OCI-LY7 (cell line): Measurements from ENCODE around the gene GADD45B. TPM values are rescaled to one million over a fixed set of nuclear protein-coding genes. Genes with fewer than 3 reads are reported as not detected.

Experiments
- BruUV-seq: library from RNA; stranded (reverse); fragments of 400-500 nt; replicated peaks from 2 replicates; lab custom pipeline; 2021; lab: Mats Ljungman, UMichigan
- CTCF ChIA-PET: fragments of 300-600 bp; sonication (Branson Sonifier 250); formaldehyde crosslinking; loops from one replicate; lab custom pipeline; 2022; ENCODE audit warnings: antibody characterized with exemption; ENCODE audit not compliant: unreplicated experiment; lab: Charles Lee
- POLR2A ChIA-PET: fragments of 300-600 bp; sonication (Branson Sonifier 250); formaldehyde crosslinking; loops from one replicate; lab custom pipeline; 2022; ENCODE audit warnings: antibody characterized with exemption; lab: Charles Lee
- DNase-seq: peaks from one replicate; pipeline ENCODE4 v3.0.0-alpha.2; 2015; ENCODE audit warnings: low spot score
- H2AFZ ChIP-seq: fragments of 200-600 bp; sonication (generic), shearing (Covaris generic); 2 replicates; pipeline ENCODE4 v1.6.1; 2014; ENCODE audit warnings: mild to moderate bottlenecking, antibody characterized with exemption, low read length, moderate library complexity
- H3K27ac ChIP-seq: fragments of 200-600 bp; sonication (generic); 2 replicates; pipeline ENCODE4 v1.5.1; 2014; ENCODE audit warnings: mixed run types, low read depth, mild to moderate bottlenecking, moderate library complexity, low read length, inconsistent platforms; ENCODE audit not compliant: poor library complexity, severe bottlenecking
- H3K36me3 ChIP-seq: fragments of 200-600 bp; sonication (generic); 2 replicates; pipeline ENCODE4 v1.6.1; 2014; ENCODE audit warnings: mild to moderate bottlenecking, antibody characterized with exemption, low read length, moderate library complexity, mixed read lengths; ENCODE audit not compliant: insufficient read depth
- H3K4me1 ChIP-seq: fragments of 200-600 bp; sonication (generic); 2 replicates; pipeline ENCODE4 v1.5.1; 2014; ENCODE audit warnings: mild to moderate bottlenecking, low read length; ENCODE audit not compliant: insufficient read depth, poor library complexity, severe bottlenecking
- H3K4me2 ChIP-seq: fragments of 200-600 bp; sonication (generic); 2 replicates; pipeline ENCODE4 v1.6.1; 2014; ENCODE audit warnings: mild to moderate bottlenecking, low read length
- H3K4me3 ChIP-seq: fragments of 200-600 bp; sonication (generic); 2 replicates; pipeline ENCODE4 v1.5.1; 2014; ENCODE audit warnings: mild to moderate bottlenecking, low read depth, low read length; ENCODE audit not compliant: poor library complexity, severe bottlenecking
- H3K79me2 ChIP-seq: fragments of 200-600 bp; sonication (generic); 2 replicates; pipeline ENCODE4 v1.6.1; 2016; ENCODE audit warnings: low read depth, mild to moderate bottlenecking, low read length, moderate library complexity, mixed read lengths; ENCODE audit not compliant: insufficient read depth
- H3K9me2 ChIP-seq: fragments of 200-600 bp; sonication (generic); 2 replicates; pipeline ENCODE4 v1.6.1; 2016; ENCODE audit warnings: mild to moderate bottlenecking, low read length, mixed read lengths; ENCODE audit not compliant: insufficient read depth
- H3K9me3 ChIP-seq: fragments of 200-600 bp; sonication (generic); 2 replicates; pipeline ENCODE4 v1.6.1; 2014; ENCODE audit warnings: mild to moderate bottlenecking, mixed run types, low read length, mixed read lengths
- H4K20me1 ChIP-seq: fragments of 200-600 bp; sonication (generic); 2 replicates; pipeline ENCODE4 v1.6.1; 2014; ENCODE audit warnings: mild to moderate bottlenecking, antibody characterized with exemption, low read length, moderate library complexity, mixed read lengths; ENCODE audit not compliant: insufficient read depth
- EZH2phosphoT487 ChIP-seq: fragments of 200-600 bp; sonication (generic); IDR thresholded peaks from 2 replicates; pipeline ENCODE4 v1.6.1; 2018; ENCODE audit warnings: low read depth, borderline replicate concordance, mild to moderate bottlenecking, mixed run types, antibody characterized with exemption, low read length, moderate library complexity, mixed read lengths
- intact Hi-C: fragments of 100-400 bp; cut with micrococcal nuclease; formaldehyde crosslinking; loops from one replicate; pipeline ENCODE4 v1.10.0; 2022; ENCODE audit not compliant: unreplicated experiment
- total RNA-seq, 2 experiments: library from RNA; depleted of rRNA in 1 of 2; stranded (reverse); fragments of >200 nt in 1 of 2; shearing (Covaris generic) in 1 of 2; gene quantifications; 2 replicates each; pipeline ENCODE4 v1.2.3, GENCODE V29; 2014 to 2022
- TF ChIP-seq, protein P1 (sequence below): fragments of 200-600 bp; sonication (generic); conservative IDR thresholded peaks from 2 replicates; pipeline ENCODE4 v1.5.1; 2014; ENCODE audit warnings: mild to moderate bottlenecking, antibody characterized with exemption, low read length, moderate library complexity, mixed read lengths

Gene GADD45B
- total RNA-seq, 2 experiments from 2014 or later = 40.5 to 98.4 TPM

DNA sequence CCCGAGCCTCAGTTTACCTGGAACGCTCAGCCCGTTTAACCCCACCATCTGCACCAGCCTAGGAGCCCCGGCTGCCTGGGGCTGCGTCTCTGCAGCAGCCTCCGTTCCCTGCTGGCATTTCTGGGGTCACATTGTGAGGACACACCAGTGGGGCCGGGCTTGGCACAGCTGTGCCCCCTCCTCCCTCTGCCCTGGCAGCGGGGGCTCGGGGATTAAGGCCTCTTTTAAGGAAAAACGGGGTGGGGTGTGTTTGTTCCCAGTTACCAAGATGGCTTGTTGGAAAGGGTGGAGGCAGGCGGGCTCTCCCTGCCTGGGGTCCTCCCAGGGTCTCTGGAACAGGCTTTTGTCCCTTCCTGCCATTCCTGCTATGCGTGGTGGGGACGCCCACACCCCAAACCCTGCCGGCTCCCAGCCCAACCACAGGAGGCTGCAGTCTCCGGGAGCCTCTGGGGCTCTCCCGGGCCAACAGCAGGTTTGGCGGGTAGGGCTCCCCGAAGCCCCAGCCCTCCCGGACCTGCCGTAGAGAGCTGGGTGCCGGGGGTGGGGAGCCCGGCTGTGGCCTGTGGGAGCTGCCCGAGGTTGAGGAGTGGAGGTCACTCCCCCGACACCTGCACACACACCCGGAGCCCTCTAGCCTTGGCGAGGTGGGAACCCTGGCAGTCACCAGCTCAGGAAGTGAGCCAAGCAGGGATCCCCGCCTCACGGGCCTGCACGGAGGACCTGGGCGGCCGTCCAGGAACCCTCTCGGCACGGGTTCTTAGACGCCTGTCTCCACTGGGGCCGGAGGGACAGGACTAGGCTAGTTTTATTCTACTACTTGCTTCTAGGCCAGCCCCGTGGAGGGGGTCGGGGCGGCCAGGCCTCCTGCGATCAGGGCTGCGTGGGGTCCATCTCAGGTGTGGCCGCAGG lies 36.9 kb downstream of the GADD45B start:
- BruUV-seq = no TSS peak
- no peaks in the 10 kb centered on the region for H3K36me3 ChIP-seq
- no peaks in the 10 kb centered on the region for H3K9me2 ChIP-seq
- H3K27ac ChIP-seq = no peak overlapping the region
- H3K4me1 ChIP-seq = peaks cover 3% of the 10 kb centered on the region
- ChIA-PET CTCF (no interaction called here), POLR2A (no interaction called here)
- H3K79me2 ChIP-seq = no peaks in the 10 kb centered on the region
- no peak overlapping the region for H2AFZ ChIP-seq
- TF ChIP-seq, protein P1, sequence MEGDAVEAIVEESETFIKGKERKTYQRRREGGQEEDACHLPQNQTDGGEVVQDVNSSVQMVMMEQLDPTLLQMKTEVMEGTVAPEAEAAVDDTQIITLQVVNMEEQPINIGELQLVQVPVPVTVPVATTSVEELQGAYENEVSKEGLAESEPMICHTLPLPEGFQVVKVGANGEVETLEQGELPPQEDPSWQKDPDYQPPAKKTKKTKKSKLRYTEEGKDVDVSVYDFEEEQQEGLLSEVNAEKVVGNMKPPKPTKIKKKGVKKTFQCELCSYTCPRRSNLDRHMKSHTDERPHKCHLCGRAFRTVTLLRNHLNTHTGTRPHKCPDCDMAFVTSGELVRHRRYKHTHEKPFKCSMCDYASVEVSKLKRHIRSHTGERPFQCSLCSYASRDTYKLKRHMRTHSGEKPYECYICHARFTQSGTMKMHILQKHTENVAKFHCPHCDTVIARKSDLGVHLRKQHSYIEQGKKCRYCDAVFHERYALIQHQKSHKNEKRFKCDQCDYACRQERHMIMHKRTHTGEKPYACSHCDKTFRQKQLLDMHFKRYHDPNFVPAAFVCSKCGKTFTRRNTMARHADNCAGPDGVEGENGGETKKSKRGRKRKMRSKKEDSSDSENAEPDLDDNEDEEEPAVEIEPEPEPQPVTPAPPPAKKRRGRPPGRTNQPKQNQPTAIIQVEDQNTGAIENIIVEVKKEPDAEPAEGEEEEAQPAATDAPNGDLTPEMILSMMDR = no peak
- no peak for TF ChIP-seq EZH2phosphoT487
- no peaks in the 10 kb centered on the region for H4K20me1 ChIP-seq
- no peak for DNase-seq
- H3K4me2 ChIP-seq = no peak overlapping the region
- intact Hi-C loops = no loop called here
- no peaks in the 10 kb centered on the region for H3K9me3 ChIP-seq
- no peak overlapping the region for H3K4me3 ChIP-seq

DNA sequence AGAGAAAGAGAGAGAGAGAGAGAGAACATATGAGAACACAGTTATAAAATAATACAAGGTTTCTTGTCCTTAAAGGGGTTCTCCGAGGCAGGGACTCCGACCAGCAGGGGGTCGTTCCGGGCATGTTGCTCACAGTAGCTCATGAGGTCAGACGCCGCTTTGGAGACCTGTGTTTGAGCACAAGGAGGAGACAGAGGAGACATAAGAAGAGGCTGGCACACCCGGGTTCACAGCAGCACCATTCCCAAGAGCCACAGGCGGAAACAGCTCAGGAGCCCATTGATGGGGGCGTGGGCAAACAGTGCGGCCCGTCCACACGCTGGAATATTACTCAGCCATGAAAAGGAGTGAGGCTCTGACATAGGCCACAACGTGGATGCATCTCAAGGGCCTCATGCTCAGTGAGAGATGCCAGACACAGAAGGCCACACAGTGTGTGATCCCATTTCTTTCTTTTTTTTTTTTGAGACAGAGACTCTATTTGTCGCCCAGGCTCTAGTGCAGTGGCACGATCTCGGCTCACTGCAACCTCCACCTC lies 39.1 kb downstream of the GADD45B start:
- CTCF ChIA-PET = no interaction called here
- H3K27ac ChIP-seq = no peak overlapping the region
- H2AFZ ChIP-seq = no peak overlapping the region
- H3K4me3 ChIP-seq = no peak overlapping the region
- BruUV-seq = no TSS peak
- H4K20me1 ChIP-seq = no peaks in the 10 kb centered on the region
- no peak for DNase-seq
- intact Hi-C loops = no loop called here
- no peak overlapping the region for H3K4me2 ChIP-seq
- no peaks in the 10 kb centered on the region for H3K9me3 ChIP-seq
- H3K36me3 ChIP-seq = no peaks in the 10 kb centered on the region
- no peaks in the 10 kb centered on the region for H3K4me1 ChIP-seq
- H3K79me2 ChIP-seq = no peaks in the 10 kb centered on the region
- POLR2A ChIA-PET = no interaction called here
- H3K9me2 ChIP-seq = no peaks in the 10 kb centered on the region
- TF ChIP-seq, protein P1 = no peak
- no peak for TF ChIP-seq EZH2phosphoT487

GRCh38 chr19:2516727-2517126 lies 40.8 kb downstream of the GADD45B start:
- POLR2A ChIA-PET = no interaction called here
- intact Hi-C loops = no loop called here

More at GRCh38 chr19:2516727-2517126, 40.8 kb downstream of the GADD45B start:
- no peak for DNase-seq
- Histone ChIP-seq H4K20me1 (no peaks in the 10 kb centered on the region), H3K79me2 (no peaks in the 10 kb centered on the region), H3K9me3 (no peaks in the 10 kb centered on the region), H3K36me3 (no peaks in the 10 kb centered on the region), H3K27ac (no peak overlapping the region), H3K4me1 (no peaks in the 10 kb centered on the region), H3K4me2 (no peak overlapping the region), H2AFZ (no peak overlapping the region), H3K9me2 (no peaks in the 10 kb centered on the region), H3K4me3 (no peak overlapping the region)
- no TSS peak for BruUV-seq
- TF ChIP-seq, protein P1 = no peak
- TF ChIP-seq EZH2phosphoT487 = no peak
- CTCF ChIA-PET = no interaction called here
